COR-L47 (cell line): ENCODE measurements around the gene WDSUB1.
A peak's percentile ranks its signal among the peaks of the same experiment; 100 is the strongest.

ENCODE experiments used
- DNase-seq: peaks from one replicate; lab custom pipeline; 2025; lab: John Stamatoyannopoulos, UW

WDSUB1 gene

DNA sequence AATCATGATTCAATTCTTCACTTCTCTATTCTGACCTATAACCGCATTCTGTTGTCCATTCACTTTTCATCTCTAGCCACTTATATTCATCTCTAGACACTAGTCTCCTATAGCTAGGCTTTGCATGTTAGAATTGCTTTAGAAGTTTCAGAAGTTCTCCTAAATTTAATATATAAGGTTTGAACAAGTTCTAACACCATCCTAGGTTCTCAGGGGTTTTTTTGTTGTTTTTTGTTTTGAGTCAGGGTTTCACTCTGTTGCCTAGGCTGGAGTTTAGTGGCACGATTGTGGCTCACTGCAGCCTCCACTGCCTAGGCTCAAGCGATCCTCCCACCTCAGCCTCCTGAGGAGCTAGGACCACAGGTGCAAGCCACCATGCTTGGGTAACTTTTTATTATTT lies 19.9 kb downstream of the WDSUB1 start:
- no peak for DNase-seq

DNA sequence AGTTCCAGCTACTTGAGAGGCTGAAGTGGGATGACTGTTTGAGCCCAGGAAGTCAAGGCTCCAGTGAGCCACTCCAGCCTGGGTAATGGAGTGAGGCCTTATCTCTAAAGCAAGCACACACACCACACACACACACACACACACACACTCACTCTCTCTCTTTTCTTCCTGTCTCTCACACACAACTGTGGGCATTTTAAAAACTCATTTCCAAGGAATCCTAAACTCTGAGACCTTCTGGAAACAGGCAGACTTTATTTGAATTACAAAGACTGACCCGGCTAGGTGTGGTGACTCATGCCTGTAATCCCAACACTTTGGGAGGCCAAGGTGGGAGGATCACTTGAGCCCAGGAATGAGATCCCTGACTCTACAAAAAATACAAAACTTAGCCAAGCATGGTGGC lies 21.3 kb downstream of the WDSUB1 start:
- no peak for DNase-seq

DNA sequence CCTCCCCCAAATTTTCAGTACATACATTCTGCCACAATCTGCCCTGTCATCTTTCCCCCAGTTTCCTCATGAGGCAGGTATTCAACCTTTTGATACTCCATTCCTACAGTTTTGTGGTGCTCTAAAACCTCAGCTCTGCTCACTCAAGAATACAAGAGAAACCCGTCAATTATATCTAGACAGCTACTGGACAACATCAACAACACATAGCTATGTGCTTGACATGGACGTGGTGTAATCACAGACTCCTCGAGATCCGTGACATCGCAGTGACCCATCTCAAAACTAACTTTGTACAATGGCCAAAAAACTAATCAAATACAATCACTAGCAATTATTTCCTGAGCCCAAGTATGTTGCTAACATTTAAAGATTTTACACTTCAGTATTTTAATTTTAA lies 23.6 kb downstream of the WDSUB1 start:
- no peak for DNase-seq

DNA sequence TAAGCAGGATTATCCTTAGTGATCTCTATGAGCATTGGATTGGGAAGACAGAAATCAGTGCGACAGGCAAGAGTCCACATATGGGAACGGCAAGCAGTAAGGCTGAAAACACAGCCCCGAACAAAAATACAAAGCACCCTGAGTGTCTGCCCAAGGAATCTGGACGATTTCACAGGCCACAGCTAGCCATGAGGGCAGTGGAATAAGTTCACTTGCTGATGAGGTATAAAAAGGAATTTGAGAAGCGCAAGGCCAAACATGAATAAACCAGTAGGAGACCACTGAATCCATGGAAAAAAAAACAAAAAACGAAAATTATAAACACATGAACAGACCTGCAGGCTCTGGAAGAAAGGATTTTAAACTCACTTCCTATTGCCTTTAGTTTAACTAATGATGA lies 24.3 kb downstream of the WDSUB1 start:
- DNase-seq = no peak

DNA sequence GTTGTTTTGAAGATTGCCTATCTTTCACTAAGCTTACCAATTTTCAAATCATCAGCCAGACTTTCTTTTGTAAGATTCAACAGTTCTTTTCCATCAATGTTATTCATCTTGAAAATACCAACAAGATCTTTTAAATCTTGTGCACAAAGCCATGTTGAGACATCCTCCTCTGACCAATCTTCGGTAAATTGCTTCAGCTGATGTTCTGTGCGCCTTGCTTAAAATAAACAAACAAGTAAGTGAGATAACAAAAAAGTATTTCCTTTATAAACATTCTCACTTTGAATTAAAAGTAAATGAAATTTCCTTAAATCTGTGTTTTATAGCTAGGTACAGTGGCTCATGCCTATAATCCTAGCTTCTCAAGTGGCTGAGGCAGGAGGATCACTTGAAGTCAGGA lies 30.3 kb downstream of the WDSUB1 start:
- no peak for DNase-seq

DNA sequence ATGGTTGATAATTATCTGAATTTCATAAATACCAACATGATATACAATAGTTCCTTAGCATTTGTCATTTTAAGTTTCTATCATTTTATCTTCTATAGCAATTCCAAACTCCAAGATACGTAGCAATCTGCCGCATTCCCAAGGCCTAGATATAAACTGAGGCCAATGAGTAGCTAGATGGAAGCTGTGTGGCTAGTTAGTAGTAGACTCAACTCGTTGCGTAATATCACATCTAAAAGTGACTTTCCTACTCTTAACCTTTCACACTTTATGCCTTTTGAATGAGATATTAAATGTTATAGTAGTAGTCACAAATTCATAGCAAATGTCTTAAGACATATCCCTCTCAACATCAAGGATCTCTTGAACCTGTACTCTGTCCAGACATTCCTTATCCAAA lies 33.6 kb downstream of the WDSUB1 start:
- DNase-seq = no peak

DNA sequence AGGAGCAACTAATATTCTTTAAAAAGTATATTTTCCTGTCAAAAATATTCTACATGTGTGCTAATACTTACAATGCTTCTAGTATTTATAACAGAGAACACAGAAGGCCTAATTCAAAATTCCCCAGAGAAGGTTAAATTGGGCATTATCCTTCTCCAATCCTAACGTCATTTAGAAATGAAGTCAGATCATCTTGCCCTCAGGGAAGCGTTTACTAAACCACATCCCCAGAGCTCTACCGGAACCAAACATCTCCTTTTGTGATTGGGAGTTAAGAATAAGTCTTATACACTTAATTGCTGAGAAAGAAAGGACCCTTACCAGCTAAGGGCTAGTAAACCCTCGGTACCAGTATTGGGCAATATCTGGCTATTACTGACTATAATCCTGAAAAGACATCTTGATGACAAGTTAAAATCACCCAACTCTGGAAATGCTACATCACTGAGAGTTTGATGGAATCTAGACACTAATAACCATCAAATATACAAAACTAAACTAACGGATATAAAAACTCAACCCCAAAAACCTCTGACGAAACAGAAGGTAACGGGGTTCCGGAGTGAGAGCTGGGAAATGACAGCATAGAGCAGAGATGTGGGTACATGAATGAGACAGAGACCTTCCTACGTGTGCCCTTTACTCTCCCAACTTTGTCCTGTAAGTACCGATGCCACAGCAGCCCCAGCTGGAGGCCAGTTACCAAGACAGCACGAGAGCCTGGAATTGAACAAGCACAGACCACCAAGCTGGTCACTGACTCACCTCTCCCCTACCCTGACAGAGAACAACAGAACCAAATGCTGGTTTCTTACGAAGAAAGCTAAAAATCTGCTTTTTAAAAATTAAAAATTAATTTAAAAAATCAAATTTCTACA lies 35.0 kb downstream of the WDSUB1 start:
- no peak for DNase-seq

DNA sequence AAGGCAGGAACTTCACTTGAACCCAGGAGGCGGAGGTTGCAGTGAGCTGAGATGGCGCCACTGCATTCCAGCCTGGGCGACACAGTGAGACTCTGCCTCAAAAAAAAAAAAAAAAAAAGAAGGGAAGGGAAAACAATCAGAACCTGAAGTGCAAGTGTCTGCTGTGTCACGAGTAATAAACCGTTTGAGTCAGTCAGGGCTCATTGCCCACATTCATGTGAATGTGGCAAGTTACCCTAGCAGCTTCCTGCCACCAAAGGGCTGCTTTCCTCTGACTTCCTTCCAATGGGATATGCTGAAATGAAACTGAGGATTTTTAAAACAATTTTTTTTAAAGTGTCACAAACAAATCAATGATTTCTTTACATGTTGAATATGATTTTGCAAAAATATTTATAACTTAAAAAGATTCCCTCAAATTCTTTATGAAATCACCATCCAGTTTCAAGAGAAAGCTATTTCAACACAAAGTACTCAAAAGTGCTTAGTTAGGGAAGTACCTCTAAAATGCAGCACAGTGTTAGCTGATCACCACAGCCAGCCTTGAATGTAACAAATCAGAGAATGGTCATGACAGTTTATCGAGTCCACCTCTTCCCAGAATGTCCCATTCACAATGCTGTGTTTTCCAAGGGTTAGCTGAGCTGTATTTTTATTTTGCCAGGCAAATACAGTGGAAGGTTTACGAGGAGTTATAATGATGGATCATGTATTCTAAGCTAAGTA lies 36.4 kb downstream of the WDSUB1 start:
- DNase-seq = no peak

DNA sequence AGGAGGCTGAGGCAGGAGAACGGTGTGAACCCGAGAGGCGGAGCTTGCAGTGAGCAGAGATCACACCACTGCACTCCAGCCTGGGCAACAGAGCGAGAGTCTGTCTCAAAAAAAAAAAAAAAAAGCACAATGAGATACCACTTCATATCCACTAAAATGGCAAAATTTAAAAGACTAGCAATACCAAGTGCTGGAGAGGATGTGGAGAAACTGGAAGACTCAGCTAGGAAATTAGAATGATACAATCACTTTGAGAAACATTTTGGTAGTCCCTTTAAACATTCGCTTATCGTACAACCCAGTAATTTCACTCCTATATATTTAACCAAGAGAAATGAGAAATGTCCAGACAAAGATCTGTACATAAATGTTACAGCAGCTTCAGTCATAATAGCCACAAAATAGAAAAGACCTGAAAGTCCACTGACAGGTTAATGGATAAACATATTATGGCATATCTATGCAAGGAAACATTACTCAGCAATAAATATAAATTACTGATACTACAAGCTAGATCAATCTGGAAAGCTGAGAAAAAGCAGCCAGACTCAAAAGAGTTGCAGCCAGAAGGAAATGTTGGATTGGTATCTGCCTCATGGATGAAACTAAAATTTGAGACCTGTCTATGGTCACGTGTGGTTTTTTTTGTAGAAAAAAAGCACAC lies 40.0 kb downstream of the WDSUB1 start:
- no peak for DNase-seq

DNA sequence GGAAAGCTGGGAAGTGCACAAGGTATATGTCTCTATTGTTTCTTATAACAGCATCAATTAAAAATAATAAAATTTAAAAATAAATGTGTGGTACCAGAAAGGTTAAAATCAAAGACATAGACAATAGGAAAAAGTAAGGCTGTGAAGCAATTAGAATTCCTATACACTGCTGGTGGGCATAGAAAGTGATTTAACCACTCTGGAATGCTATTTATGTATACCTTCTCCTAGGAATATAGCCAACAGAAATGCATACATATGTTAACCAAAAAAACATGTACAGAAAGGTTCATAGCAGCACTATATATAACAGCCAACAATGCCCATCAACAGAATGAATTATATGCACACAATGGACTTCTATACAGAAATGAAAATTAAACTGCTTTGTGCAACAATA lies 43.0 kb downstream of the WDSUB1 start:
- no peak for DNase-seq

DNA sequence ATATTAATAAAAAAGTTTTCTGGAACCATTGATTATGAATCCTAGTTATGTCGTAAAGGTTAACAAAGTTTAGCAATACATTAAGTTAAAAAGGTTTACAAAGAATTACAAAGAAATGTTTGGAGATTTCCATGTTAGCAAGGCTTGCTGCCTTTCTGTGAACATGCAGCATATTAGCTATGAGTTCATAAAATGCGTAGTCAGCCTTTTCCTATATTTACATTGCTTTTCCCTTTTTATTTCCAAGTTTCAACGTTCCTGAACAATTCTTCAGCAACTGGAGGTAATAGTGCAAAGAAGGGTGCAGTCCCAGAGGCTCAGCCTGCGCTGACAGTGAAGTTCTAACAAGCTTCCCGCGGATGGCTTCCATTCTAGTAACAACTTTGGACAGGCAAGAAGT lies 51.6 kb downstream of the WDSUB1 start:
- no peak for DNase-seq

DNA sequence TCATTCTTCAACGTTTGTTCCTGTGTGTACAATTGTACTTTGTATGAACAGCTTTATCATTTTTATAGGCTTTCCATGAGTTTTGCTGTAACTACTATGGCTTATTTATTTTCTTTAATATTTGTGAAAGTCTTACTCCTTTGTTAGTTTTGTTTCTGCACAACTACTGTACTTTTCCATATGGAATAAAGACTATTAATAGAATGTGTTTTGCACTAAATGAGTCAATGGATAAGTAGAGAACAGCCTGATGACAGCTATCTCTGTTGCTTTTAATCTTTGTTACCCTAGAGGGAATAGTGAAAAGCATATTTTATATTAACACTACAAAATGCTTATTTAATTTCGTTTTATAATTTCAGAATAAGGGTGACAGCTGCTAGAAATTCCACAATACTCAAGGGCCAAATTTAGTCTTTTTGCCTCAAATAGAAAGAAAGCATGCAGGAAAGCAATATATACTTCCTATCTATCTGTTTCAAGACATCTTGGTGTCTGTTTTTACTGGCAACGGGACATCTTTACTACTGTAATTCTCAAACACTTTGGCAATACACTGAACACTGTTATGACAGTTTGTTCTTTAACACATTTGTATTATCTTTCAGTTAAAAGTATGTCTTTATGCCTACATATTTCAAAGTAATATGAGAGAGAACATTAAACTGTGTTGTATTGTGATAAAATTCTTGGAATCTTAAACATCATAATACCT lies 53.9 kb downstream of the WDSUB1 start:
- DNase-seq = no peak

DNA sequence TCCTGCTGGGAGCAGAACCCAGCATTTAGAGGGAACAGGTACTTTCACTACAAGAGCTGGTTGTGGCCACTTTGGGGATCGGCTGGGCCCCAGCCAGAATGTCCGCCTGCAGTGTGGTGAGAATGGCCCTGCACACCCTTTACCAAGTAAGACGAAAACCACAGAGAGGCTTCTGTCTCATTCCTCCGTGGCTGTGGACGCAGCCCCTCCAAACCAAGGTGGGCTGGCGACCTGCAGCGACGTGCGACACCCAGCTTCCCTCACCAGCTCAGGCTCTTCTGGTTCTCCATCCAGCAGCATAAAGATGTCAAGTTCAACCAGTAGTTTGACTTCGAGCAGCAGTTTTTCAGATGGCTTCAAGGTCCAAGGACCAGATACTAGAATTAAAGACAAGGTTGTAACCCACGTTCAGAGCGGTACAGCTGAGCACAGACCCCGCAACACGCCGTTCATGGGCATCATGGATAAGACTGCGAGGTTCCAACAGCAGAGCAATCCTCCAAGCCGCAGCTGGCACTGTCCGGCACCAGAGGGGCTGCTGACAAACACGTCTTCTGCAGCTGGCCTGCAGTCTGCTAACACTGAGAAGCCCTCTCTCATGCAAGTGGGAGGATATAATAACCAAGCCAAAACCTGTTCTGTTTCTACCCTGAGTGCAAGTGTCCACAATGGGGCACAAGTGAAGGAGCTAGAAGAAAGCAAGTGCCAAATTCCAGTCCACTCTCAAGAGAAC lies 56.2 kb downstream of the WDSUB1 start:
- no peak for DNase-seq

DNA sequence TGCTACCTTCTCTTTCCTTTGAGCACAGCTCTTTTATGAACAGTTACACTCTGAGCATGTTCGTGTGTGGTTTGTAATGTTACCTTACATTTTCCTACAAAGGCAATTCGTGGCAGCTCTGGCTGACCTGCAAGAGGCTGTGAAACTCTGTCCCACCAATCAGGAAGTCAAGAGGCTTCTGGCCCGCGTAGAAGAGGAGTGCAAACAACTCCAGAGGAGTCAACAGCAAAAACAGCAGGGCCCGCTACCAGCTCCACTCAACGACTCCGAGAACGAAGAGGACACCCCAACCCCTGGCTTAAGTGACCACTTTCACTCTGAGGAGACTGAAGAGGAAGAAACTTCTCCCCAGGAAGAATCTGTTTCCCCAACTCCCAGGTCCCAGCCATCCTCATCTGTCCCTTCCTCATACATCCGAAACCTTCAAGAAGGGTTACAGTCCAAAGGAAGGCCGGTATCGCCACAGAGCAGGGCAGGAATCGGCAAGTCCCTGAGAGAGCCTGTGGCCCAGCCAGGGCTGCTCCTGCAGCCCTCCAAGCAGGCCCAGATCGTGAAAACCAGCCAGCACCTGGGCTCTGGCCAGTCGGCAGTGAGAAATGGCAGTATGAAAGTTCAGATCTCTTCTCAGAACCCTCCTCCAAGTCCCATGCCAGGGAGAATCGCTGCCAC lies 56.9 kb downstream of the WDSUB1 start:
- DNase-seq = no peak

DNA sequence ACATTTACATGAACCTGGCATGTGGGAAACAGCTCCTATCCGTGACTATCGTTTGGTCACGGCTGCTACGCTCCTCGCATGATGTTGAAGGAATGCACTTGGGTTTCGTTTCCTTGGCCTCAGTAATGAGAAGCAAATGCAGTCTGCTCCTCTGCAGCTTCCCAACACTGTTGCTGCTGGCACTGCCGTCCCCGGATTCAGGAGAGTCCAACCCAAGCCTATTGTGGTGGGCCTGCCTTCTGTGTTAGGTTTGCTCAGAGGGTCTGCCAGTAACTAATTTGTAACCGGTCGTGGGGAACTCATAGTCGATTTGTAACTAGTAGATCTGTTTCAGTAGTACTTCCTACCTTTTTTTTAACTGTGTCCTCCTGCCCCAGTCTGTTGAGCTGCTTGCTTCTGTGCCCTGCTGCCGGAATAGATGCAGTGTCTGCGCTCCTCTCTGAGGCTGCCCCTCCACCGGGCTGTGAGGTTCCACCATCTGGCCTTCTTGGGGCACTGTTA lies 58.4 kb downstream of the WDSUB1 start:
- DNase-seq = no peak

DNA sequence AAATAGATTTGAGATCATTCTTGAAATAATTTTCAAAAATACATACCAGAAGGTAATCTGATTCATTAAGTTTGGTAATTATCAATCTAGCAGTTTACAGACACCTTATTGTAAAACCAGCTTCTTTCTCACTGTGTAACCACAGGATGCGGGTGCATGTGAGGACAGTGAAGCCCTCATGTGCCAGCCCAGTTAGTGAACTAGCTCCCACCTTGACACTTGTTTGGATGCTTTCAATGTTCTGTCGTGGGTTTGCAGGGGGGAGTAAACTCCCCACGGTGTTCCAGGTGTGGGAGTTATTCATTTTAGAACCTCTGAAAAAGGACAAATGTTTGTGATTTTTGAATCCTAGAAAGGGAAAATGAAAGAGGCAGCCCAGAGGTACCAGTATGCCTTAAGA lies 59.0 kb downstream of the WDSUB1 start:
- DNase-seq = no peak

DNA sequence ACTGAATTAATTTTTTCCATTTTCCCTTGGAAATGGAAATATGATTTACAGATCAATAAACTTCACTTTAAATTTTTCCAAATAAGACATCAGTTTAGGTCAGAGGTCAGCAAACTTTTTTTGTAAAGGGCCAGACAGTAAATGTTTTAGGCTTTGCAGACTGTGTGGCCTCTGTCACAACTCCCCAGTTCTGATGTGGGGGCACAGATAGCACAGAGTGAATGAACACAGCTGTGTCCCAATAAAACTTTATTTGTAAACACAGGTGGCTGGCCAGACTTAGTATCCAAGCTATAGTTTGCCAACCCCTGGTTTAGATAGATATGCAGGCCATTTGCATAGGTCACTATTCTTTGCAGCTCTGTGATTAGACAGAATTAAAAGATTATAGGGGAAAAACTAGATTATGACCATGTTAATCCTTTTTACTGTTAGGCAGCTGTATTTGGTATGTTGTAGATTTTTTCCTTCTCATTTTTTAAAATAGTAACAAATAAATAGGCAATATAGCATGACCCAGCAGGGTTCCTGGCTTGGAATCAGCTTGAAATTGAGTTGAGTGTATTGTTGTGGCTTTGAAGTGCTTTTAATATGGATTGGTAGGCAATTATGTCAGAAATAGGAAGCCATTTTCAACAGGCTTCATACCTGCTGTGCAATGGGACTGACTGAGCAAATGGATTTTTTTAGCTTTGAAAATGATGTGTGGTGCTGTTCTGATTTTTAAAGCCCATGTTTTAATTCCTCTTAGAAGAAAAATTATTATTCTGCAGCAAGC lies 59.7 kb downstream of the WDSUB1 start:
- DNase-seq = peak; percentile 38

DNA sequence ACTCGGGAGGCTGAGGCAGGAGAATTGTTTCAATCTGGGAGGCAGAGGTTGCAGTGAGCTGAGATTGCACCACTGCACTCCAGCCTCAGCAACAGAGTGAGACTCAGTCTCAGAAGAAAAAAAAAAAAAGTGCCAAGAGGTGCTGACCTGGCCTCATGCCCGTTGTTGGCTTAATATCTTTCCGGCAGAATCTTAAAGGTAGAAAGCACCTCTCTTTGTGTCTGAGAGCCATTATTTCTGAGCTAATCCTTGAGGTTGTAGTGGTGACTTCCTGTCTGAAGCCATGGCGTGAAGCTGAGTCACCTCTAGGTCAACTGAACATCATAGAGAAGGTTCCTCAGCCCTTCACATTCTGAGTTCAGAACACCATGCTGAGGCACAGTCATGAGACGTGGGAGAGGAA lies 60.4 kb downstream of the WDSUB1 start:
- no peak for DNase-seq

DNA sequence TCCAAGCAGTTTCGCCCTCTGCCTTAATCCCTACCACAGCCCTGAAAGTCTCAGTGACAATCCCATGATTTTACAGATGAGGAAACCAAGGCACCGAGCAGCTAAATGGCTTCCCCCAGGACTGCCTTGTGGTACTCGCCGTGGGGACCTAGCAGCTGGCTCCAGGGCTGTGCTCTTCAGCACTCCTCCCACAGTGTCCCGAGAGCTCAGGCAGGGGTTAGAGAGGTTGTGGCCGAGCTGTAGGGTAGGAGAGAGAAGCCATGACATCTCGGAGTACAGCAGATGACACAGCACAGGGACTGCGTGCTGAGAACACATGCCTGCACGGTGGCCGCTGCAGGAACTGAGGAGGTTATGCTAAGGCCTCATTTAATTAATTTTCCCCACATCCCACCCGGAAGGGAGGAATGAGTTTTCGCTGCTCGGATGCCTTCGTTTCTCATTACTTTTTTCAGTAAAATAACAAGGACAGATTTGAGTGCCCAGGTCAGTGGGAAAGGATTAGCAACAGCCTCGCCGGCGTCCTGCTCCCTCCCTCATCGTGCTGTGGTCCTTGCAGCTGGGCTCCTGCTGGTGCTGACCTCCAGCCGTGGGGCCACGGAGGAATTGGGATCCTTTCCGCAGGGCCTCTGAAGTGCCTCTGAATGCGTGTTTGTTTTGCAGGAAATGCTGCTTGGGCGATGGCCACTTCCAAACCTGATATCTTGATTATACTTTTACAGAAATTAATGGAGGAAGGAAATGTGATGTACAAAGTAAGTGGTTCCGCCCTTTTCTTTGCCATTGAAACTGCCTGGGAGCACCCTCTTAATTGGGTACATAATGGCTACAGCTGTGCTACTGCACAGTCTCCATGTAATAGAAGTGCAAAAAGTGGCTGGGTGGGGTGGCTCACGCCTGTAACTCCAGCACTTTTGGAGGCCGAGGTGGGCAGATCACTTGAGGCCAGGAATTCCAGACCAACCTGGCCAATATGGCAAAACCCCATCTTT lies 61.2 kb downstream of the WDSUB1 start:
- no peak for DNase-seq
